ENCODE data around the gene PPFIA4.

The PPFIA4 gene

DNA sequence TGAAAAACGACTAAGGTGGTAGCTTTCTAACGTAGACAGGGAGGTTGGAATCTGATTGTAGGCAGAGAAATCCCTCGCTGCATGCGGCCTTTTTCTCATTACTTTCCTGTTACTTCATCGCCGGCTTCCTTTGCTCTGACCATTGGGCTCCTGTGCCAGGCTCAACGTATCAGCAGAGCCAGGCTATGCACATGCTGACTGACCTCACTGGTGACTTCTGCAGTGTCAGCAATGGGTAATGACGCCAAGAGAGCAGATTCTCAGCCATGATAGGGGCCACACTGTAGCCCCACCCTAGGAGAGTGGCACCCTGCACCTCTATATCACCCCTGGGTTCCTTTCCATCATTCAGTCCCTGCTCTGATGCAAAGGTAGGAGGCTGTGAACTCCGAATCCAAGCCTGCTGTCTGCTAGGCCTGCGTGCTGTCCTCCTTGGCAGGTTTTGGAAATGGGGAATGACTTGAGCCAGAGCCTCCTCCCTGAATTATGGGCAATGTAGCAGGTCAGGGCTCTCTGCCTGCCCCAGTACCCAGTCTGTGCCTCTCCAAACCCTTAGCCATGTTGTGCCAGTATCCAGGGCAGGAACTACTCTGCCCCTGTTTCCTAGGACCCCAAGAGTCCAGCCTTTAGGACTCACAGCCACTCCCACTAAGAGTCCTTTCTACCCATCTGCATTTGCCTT lies 11.4 kb downstream of the PPFIA4 start:
- TF ChIP-seq, protein P1, sequence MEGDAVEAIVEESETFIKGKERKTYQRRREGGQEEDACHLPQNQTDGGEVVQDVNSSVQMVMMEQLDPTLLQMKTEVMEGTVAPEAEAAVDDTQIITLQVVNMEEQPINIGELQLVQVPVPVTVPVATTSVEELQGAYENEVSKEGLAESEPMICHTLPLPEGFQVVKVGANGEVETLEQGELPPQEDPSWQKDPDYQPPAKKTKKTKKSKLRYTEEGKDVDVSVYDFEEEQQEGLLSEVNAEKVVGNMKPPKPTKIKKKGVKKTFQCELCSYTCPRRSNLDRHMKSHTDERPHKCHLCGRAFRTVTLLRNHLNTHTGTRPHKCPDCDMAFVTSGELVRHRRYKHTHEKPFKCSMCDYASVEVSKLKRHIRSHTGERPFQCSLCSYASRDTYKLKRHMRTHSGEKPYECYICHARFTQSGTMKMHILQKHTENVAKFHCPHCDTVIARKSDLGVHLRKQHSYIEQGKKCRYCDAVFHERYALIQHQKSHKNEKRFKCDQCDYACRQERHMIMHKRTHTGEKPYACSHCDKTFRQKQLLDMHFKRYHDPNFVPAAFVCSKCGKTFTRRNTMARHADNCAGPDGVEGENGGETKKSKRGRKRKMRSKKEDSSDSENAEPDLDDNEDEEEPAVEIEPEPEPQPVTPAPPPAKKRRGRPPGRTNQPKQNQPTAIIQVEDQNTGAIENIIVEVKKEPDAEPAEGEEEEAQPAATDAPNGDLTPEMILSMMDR (conservative IDR thresholded peaks at IDR 0.05), result no peak
- TF ChIP-seq ZFX (IDR thresholded peaks at IDR 0.05), result no peak
- no peak overlapping the region for H3K27ac ChIP-seq

DNA sequence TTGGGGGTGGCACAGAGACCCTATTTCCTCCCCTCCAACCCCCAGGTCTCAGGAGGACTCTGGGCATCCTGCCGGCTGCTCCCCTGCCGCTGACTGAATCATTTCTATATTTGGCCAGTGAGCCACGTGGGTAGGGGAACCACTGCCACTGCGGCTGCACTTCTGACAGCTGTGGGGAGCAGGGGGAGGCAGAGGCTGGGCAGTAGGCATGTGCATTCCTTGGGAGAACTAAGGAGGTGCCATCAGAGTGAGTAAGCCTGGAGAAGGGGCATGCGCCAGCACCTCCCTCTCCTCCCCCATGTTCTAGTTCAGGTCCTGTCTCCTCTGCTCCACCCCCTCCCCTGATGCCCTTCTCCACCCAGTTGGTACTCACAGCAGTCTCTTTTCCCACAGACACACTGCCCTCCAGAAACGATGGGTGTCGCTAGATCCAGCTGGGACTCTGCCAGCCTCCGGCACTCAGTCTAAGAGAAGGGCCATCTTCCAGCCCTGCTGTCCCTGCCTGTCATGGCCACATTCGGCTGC lies 12.0 kb downstream of the PPFIA4 start:
- TF ChIP-seq ZFX (IDR thresholded peaks at IDR 0.05), result no peak
- TF ChIP-seq, protein P1 (conservative IDR thresholded peaks at IDR 0.05), result no peak
- H3K27ac ChIP-seq, result no peak overlapping the region

DNA sequence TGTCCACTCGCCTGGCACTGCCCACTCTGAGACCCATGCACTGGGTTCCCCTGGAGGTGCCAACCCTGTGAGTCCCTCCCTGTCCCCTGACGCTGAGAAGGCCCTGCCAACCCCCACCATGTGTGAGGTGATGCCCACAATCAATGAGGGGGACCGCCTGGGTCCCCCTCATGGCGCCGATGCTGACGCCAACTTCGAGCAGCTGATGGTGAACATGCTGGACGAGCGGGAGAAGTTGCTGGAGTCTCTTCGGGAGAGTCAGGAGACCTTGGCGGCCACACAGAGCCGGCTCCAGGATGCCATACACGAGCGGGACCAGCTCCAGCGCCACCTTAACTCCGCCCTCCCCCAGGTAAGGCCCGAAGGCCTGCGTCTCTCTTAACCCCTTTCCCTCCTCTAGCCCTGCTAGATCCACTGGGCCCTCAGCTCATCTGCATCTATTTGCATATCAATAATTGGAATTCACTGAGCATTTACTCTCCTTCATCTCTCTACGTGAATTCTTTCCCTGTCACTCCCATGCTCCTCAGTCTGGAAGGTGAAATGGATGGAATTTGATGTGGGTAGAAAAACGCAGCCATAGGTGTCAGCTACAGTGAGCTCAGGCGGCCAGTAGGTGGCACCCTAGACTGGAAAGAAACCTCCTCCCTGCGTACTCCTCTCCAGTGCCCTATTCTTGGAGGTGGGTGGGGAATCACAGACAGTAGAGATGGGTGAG lies 12.8 kb downstream of the PPFIA4 start:
- TF ChIP-seq ZFX (IDR thresholded peaks at IDR 0.05), result no peak
- TF ChIP-seq, protein P1 (conservative IDR thresholded peaks at IDR 0.05), result peak; percentile 94
- no peak overlapping the region for H3K27ac ChIP-seq

DNA sequence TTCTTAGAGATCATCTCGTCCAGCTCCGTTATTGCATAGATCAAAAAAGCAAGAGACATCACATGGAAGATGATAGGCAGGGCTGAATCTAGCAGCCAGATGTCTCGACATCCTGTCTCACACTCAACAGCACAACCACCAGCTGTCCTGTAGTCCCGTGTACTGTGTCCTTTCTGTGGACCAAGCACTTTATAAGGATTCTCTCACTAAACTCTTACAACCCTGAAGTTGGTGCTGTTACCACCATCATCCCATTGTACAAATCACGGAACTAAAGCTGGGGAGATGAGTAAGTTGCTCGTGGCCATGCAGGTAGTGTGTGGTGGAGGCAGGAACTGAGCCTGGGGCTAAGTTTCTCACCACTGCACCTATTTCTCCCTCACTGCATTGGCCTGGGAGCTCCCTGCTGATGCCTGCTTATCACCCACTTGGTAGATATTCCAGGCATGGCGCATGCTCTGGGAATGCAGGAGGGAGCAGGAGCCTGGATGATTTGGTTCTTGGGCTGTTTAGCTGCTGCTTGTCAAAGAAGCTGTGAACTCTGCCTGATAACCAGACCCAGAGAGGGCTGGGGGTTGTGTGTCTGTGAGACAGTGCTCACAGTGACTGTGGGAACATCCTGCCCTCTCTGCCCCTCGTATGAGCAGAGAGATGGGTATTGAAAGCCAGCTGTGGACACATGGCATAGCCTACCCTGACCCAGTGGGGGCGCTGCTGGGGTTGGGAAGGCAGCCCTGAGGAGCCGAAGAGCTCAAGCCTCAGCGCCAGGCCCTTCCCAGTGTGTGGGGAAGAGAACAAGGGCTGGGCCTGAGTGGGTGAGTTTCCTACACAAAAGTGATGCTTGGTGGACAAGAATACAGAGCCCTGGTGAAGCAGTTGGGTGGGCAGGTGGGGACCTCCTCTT lies 13.6 kb downstream of the PPFIA4 start:
- H3K27ac ChIP-seq, result no peak overlapping the region

DNA sequence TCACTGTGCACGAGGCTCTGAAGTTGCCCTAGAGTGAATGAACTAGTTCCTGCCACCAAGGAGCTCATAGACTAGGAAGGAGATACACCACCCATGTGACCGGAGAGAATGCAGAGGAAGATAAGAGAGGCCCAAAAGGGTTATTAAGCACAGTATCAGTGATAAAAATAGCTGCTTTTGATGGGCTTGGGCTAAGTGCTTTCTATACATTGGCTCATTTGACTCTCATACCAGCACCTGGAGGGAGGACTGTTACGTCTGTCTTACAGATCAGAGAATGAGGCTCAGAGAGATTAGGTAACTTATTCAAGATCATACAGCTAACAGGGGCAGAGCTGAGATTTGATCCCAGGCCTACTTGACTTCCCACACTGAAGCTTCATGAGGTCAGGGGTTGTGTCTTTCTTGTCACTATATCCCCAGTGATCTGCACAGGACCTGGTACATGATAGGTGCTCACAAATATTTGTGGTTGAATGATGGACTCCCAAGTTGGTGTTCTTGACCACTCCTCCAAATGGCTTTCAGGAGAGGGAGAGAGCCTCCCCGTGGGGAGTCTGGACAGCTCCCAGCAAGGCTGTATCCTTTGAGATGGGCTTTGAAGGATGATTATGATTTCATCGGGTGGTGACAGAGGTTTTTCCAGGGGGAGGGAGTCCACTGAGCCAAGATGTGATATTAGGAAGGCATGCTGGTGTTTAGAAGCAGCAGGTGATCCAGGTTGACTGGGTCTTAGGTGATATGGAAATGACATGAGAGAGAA lies 14.4 kb downstream of the PPFIA4 start:
- H3K27ac ChIP-seq, result no peak overlapping the region
- TF ChIP-seq ZFX (IDR thresholded peaks at IDR 0.05), result no peak
- TF ChIP-seq, protein P1 (conservative IDR thresholded peaks at IDR 0.05), result no peak

More for the DNA sequence above, 13.6 kb downstream of the PPFIA4 start:
- TF ChIP-seq, protein P1 (conservative IDR thresholded peaks at IDR 0.05), result peak; percentile 52
- TF ChIP-seq ZFX (IDR thresholded peaks at IDR 0.05), result no peak

DNA sequence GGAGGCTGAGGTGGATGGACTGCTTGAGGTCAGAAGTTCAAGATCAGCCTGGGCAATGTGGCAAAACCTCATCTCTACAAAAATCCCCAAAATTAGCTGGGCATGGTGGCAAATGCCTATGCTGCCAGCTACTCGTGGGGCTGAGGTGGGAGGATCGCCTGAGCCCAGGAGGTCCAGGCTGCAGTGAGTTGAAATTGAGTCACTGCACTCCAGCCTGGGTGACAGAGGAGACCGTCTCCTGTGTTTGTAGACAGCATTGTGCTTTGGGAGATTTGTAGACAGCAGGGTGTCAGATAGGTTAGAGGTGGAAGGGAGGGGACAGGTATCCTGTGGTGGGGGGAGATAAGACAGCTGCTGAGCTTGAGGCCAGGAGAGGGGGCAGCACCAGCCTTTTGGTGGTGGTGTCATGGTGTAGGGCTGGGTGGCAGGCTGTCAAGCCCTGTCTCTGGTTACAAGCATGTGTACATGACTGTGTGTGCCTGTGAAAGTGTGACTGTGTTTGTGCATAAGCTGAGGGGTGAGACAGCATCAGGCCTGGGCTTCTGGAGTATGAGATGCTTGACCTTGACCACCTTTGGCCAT lies 15.2 kb downstream of the PPFIA4 start:
- H3K27ac ChIP-seq, result no peak overlapping the region
- TF ChIP-seq, protein P1 (conservative IDR thresholded peaks at IDR 0.05), result no peak
- no peak for TF ChIP-seq ZFX (IDR thresholded peaks at IDR 0.05)

All from C4-2B (cell line).